Activated T-helper 1 cell treated with Interleukin-2 at 50 U/mL for 16 hours (primary cell): Measurements from ENCODE around the gene SLC24A3.

Experiments
- DNase-seq: peaks from one replicate; pipeline ENCODE4 v3.0.0-alpha.2; 2020; ENCODE audit warnings: low read depth

The SLC24A3 gene

DNA sequence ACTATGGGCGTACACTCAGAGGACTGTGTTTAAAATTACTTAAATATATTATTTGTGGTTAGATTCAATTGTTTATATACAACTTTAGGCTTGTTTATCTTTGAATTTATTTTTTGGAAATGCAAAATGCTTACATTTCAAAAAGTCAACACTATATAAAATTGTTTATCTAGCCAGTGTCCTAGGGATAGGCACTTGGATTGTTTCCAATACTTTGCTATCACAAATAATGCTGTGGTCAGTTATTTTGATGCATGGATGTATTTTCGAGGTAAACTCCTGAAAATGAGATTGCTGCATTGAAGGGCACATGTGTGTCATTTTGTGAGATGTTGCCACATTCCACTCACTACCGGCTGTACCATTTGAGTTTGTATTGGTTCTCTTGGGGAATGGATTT lies 213.9 kb downstream of the SLC24A3 start:
- no peak for DNase-seq

DNA sequence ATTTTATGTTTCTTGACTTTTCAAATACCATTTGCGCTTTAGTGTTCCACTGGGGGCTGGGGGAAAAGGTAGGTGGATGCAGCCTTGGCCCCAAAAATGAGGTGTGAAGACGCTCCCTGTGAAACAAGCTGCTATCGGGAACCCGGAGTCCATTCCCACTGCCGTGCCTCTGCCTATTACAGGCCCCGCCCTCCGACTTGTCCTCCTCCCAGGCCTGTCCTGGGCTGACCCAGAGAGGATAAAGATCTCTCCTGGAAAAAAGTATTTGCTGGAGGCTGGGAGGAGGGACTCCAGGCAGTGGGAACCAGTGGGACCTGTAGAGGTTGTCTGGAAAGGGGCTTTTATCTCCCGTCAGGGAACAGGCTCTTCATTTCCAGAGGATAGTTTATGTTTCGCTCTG lies 215.0 kb downstream of the SLC24A3 start:
- DNase-seq: no peak

DNA sequence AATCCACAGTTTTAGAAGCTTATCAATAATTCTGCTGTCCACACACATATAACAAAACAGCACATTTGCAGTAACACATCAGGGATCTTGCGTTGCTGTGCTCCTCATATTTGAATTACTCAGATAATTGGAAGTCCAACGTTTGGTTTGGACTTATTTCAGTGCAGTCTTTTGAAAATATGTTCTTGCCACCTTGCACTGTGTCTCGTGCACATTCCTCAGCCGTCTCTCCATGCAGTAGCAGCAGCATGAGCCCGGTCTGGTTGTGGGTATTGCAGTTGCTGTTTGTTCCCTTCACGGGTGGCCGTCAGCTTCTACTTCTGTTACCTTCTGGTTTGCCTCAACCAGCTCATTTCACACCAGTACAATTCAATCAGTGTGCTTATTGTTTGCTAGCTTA lies 215.5 kb downstream of the SLC24A3 start:
- no peak for DNase-seq

DNA sequence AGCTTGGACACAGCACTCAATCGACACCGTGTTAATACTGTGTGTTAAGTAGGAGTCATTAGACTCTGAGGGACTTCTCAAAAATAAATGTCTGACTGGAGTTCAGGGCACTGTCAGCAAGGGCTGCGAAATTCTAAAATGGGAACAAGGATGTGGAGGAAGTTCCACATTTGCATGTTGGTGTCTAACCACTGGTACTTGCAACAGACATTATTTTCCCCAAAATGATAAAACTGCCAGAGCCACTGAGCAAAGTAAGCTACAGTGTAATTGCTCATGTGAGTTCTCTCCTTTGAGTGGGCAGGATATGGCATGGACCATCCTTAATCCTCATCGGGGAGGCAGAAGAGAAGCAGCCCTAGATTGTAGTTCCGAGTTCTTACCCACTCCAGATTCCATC lies 215.9 kb downstream of the SLC24A3 start:
- DNase-seq: no peak

DNA sequence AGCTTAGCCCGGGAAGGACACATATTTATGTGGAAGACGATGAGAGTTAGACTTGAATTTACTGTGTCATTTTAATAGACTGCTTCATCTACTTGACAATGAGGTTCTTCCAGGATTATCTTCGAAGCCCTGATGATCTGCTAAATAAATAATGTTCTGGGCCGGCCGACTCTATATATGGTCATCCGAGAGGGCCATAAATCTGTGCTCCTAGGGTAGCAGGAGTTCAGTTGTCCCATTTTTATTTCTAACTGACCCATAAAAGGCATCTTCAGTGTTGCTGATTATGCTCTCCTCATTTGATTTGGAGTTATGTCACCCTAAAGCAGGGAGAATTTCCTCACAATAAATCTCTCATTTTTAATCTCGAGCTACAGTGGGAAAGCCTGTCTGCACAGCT lies 217.1 kb downstream of the SLC24A3 start:
- DNase-seq: no peak

DNA sequence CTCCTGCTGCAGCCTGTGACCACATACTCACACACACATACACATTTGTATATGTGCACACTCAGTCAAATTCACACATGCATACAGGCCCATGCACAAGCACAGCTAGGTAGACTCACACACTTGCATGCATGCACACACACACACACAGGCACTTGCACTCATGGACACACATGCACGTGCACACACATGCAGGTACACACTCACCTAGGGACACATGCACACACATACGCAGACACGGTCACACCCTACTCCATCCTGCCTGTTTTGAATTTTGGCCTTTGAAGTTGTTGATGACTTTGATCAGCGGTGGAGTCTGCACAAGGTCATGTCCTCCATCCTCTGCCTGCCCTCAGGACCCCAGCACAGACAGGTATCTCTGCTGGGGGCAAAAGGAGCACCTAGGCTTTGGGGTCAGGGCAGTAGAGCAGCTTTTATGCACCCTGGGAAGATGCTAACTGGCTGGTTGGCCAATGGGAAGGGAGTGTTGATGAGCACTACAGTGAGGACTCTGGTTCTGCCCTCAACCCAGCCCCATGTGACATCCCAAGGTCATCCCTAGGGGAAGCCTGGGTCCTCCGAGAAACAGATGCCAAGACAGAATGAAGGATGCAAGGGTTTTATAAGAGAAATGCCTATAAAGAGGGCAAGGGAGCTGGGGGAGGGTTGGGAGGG lies 218.3 kb downstream of the SLC24A3 start:
- no peak for DNase-seq

DNA sequence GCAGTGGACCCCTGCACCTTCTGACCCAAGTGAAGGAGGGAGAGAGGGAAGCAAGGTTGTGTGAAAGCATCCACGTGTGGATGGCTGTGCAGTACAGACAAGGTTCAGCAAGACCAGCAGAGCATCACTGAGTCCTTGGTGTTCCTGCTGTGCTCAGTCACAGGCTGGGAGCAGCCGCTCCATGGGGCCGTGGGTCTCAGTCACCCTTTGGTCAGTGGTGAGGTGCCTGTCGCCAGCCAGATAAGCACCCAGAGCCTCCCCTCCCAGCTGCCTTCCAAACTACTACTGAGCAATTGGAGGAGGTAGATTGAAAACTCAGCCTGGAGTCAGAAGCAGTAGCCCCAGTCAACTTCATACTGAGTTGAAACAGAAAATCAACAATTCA lies 218.9 kb downstream of the SLC24A3 start:
- DNase-seq: no peak

DNA sequence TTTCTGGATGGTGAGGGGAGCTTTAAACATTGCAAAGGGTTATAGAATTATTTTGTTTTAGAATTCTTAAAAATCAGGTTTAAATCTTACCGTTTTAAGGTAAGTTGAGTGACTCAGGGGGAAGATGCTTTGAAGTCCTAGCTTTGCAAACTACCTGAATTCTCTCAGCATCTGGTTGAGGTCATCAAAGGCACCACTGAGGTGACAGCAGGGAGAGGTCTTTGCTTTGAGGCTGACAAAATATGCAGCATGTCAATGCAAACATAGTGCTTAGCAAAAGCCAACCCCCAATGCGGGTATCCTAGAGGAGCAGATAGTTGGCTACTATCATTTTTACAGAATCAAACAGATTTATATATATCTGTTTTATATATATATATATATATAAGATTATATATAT lies 219.5 kb downstream of the SLC24A3 start:
- no peak for DNase-seq

DNA sequence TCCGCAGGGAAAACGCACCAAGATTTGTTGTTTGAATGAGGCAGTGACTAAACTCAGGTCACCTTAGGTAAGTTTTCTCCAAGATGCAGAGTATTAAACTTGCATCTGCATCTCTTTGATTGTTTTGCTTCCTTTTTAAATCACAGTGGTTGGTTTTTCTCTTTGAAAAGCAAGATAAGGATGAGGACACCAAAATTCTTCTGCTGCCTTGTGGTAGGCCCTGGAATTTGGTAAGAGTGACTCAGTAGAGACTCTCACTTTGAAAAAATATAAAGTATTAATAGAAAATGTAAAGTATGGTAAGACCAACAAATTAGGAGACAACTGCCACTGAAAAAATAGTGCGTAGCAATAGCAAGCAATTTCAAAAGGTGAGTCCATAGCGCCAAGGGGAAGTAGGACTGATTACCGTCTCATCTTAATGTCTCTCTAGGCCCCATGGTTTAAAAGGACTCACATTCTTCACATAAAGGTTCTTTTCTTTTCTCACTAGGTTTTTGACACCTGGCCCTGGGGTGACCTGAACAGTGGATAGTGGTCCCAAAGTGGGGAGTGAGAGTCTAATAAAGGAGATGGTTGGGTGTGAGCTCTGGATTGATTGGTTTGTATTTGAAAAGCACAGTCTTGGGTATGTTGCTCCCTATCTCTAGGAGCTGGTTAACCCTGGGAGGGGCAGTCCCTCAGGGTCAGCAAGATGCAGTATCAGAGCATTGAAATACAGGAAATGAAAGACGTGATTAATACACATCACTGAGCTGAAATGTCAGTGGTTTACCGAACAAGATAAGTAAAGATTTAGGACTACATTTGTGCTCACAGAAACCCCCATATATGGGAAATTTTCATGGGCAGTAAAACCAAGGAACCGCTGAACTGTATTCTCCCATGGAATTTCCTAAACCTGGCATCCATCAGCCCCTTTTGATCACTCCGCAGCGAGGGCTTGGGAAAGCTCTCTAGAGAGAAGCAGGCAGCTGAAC lies 221.2 kb downstream of the SLC24A3 start:
- no peak for DNase-seq

DNA sequence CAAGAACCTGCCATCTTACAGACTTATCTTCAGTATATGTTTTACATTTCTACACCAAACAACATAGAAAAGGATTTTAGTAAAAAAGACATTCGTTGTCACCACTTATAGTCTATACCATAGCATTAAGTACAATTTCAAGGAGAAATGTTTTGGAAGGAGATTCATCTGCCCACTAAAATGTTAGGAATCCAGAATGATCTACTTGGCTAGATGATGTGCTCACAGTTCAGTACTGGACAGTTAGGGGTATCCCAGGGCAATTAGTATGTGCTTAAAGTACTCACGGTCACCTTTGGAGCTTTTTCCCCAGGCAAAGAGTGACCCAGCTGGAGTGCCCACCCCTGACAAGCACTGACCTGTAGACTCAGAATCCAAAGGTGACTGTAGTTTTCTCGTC lies 222.9 kb downstream of the SLC24A3 start:
- no peak for DNase-seq

DNA sequence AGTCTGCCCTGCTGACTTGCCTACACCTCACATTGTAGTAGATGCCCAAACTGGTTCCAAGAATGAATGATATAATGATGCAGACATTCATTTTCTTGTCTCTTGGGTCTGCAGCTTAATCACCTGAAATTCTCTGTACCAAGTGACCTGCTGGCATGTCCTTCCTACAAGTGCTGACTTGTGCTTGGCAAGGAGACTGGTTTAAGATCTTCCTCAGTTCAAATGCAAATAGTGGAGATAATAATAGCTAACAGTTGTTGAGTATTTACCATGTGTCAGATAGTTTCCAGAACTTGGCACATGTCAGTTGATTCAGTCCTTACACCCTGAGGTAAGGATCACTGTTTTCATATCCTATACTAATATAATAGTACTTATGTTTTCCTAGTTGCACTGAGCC lies 223.4 kb downstream of the SLC24A3 start:
- no peak for DNase-seq

DNA sequence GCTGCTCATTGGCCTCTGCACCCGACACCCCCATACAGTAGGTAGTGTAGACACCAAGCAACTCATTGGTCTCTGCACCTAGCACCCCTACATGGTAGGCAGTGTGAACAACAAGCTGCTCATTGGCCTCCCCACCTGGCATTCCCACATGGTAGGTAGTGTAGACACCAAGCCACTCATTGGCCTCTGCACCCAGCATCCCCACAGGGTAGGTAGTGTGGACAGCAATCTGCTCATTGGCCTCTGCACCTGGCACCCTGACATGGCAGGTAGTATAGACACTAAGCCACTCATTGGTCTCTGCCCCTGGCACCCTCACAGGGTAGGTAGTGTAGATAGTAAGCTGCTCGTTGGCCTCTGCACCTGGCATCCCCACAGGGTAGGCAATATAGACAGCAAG lies 226.0 kb downstream of the SLC24A3 start:
- no peak for DNase-seq

DNA sequence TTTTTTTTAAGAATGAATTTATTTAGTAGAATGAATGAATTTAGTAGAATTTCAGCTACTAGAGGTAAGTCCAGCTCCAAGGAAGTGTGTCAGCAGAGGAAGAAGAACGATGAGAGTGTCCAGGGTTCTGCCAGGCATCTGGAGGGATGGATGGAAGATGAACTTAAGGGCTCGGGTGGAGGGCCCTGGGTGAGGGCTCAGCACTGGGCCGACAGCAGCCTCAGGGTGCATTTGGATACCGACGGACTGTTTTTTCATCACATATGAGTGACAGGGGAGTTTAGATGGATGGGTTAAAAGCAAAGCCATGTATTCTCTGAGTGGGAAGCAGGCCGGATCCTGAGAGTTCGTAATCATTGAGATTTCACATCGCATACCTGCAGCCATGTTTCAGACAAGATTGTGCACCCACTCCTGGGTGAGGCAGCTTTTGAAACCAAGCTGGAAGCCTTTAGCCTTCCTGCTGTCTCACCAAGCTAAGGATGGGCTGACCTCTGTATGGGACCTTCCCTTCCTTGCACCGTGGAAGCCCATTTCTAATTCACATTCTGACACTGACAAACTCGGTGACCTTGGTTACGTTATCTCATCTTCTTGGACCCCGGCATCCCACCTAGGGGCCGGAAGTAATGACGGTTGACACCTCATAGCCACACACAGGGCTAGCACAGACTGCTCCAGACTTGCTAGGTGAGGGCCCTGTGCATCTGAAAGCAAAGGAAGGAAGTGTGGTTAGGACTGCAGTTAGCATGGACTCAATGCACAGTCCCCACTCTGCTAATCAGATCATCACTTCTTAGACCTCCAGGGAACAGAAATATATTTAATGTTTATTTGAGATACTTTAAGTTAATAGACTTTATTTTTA lies 228.5 kb downstream of the SLC24A3 start:
- no peak for DNase-seq

DNA sequence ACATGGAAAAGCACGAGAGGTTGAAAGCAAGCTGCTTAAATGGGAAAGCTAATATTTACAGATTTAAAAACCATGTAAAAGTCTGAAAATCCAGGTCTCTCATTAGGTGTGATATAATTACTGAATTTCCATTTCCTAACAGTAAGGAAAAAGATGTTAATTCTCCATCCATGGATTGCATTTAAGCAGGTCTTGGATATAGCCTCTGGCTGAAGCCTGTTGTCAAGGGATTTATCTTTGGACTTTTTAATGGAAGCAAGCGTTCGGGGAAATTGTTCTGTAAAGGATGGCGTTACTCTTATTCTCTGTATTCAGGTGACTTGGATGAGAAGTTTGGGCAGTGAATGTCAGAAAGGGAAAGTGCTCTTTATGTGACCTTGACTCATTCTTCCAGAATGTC lies 233.8 kb downstream of the SLC24A3 start:
- no peak for DNase-seq

DNA sequence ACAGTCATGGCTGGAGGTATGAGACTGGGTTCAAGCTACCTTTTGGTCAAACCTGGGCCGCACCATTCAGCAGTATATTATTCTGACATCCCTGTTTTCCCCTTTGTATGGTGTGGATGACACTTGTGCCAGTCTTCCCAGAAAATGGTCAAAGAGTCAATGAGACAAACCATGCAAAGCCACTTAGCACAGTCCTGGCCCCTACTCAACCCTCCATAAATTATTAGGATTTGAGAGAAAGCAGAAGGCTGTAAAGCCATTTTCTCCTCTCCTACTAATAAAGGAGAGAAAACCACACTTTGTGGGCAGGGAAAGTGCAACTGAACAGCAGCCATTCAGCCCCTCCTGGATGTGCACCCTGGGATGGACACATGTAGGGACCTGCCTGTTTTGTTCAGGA lies 236.2 kb downstream of the SLC24A3 start:
- DNase-seq: no peak

DNA sequence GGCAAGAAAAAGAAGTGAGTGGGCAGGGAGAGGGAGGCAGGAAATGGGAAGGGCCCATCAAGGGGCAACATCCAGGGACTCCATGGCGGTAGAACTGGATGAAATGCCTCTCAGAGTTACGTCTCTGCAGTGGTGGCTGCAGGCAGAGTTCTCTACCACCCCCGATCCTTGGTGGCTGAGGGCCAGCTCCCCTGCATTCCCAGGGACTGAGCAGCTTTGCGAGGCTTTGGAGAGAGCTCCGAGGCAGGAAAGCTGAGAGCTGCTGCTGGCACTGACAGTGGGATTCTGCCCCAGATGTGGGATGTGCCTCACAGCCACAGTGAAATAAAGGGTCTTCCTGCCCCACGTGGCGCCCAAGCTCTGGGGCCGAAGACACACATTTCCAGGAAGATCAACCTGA lies 236.6 kb downstream of the SLC24A3 start:
- no peak for DNase-seq

DNA sequence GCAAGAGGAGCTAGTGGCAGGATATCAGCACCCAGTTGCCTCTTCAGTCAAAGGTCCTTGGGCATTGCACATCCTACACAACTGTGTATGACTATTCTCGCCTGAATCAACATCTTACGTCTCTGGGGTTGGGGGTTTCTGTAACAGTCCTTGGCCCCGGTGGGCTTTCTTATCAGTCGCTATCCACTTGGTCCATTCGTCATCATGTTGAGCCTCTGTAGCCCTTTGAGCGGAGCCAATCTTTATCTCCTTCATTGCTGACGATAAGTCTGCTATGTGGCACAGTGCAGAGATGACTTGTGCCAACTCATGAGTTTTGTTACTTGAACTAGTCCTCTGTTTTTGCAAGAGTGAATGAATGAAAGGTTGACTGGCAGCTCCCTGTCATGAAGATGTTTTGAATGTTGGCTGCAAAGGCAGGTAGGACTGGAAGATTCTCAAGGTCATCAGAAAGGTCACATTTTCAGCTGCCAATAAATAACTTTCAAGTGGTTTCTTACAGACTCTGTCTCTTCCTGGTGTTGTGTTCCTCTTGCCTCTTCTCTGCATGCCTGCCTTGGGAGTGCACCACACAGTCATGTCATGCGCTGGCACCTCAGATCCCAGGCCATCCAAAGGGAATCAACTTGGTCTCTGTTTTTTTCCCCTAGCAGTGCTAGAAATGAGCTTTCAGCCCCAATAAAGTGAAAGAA lies 238.9 kb downstream of the SLC24A3 start:
- DNase-seq: no peak

DNA sequence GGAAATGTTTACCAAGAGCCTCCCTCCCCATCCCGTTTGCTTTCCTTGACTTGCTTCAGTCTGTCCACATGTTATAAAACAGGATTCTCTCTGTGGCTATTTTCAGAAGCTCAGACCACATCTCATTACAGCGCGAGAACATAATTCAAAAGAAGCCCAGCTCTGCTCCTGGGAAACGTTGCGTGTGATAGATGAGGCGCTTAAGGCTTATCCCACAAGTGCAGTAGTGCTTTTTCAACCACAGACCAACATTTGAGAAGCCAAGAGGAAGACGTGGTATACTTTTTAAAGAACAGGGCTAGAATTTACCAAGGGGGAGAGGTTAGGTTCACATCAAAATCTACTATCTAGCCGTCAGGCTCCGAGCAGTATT lies 239.5 kb downstream of the SLC24A3 start:
- no peak for DNase-seq

DNA sequence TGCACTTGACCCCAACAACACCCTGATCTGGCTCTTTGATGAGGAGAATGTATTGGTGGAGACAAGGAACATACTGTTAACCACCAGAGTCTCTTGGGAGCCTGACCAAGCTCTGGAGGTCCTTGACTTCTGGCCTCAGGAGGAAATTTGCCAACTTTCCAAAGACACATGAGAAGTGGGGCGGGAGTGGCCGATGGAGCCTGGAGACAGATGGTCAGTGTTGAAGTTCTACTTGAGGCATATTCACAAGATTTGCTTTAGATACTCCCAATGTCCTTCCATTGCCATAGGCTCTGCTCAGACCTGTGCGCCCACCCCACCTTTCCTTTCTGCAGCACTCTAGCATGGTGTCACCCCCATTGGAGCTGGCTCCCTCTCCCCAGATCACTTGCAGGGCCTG lies 241.0 kb downstream of the SLC24A3 start:
- no peak for DNase-seq

DNA sequence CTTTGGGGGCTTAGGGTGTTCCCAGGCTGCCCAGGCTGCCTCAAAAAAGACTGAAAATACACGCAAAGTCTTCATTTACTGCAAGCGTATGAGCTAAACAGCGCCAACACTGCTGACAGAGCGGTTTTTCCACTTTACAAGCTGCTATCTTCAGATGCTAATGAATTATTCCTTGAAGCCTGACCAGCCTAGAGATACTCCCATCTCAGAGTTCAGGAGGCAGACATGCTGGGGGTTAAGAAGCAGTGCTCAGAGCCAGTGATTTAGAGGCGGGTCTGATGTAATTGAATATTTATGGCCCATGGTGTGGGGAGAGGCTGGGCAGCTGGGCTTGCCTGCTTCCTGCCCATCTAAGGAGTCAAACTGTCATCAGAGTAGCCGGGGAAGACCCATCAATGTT lies 241.4 kb downstream of the SLC24A3 start:
- DNase-seq: no peak

DNA sequence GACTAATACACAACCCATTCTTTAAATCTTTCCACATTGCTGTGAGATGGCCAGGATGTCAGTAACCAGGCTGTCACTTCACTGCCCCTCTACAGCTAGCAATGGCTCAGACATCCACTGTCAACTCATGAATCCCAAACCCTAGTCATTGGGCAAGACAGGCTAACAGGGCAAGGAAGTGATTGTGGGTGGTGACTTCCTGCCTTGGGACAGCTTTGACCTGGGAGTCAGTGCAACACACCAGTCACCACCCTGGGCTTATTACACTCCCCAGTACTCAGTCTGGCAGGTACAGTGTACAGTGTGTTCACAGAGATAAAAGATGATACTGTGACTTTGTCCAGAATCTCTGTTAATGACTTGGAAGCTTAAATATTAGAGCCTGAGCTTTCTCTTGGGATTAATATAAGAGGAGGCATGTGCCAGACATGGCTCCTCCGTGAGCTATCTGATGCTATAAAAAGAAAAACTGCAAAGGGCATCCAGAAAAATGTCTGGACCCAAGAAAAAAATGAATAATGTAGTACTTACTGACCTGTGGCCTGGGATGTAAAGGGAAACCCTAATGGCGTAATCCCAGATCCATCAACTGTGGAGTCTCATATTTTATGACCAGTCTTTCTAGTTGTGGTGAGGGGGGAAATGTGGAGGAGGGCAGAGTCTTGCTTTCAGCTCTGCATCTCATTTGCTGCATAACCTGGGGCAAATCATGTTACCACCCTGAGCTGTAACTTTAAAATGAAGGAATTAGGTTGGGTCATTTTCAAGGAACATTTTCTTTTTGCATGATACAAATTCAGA lies 244.4 kb downstream of the SLC24A3 start:
- no peak for DNase-seq
